GM18508 (cell line): ENCODE results near the gene ASXL2.

Experiments used
- ATAC-seq: cut with Tn5 transposase; IDR thresholded peaks from one replicate; pipeline ENCODE4 v1.9.1; 2021; ENCODE audit warnings: moderate number of reproducible peaks; ENCODE audit not compliant: insufficient read depth, unreplicated experiment

Gene ASXL2

DNA sequence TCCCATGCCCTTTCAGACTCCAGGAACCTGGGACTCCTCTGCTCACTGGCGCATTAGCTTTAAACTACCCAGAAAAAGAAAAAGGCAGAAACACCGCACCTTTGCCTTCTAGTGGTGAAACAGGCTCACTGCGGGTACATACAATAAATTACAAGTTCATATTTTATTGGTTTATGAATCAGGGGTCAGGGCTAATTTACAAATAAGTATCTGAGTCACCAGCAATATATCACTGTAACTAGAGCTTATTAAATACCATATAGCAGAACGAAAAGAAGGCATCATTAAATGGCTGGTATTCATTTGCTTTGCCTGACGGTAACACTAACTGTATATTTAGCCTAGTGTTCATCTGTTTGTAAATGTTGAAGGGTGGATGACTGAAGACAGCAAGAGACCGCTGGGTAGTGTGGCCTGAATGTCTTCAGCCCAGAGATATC lies 178.0 kb downstream of the ASXL2 start:
- no peak for ATAC-seq

GRCh38 chr2:25699216-25699615 lies 179.1 kb downstream of the ASXL2 start:
- no peak for ATAC-seq

DNA sequence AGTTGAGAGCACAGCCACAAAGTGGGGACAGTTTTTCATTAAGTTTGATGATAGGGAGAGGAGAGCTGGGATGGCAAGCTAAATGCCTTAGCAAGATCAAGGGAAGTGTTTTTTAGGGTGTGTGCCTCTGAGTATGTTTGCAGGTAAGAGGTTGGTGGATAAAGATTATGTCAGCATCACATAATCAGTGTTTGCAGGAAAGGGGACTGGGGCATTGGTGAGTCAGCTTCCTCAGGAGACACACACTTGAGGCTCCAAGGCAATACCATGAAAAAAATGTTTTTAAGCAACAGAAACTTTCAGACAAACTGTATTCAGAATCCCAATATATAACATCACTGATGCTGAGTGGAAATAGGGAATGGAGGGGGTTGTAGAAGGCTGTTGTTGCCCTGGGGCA lies 179.5 kb downstream of the ASXL2 start:
- no peak for ATAC-seq

DNA sequence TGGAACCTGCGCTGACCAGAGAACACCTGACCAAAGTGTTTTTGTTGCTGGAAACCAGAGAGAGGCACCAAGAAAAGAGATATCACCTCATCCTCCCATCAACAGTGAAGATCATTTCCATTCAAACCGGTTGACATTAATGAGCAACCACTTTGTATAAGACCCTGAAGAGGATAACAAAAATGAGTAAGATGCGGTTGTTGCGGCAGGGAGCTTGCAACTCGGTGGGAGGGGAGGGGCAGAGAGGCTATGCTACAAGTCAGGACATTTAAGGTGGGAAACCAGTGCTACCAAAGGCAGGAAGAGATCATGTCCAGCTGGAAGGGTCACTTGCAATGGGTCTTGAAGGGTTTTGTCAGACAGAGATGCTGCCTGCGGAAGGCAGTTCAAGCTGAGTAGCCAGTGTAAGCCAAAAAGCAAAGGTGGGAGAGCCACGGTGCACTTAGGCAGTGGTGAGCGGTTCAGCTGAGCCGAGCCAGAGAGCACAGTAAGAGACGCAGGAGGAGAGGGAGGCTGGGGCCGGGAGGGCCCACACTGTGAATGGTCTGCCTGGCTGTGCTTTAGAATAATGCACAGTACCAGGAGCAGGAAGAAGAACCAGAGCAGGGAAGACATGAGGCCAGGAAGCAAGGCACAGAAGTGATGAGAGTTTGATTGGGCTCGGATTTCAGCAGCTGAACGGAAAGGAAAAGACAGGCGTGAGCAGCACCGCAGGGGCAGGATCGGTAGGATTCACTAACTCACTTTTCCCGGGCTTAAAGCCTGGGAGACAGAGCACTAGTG lies 180.5 kb downstream of the ASXL2 start:
- ATAC-seq: no peak

DNA sequence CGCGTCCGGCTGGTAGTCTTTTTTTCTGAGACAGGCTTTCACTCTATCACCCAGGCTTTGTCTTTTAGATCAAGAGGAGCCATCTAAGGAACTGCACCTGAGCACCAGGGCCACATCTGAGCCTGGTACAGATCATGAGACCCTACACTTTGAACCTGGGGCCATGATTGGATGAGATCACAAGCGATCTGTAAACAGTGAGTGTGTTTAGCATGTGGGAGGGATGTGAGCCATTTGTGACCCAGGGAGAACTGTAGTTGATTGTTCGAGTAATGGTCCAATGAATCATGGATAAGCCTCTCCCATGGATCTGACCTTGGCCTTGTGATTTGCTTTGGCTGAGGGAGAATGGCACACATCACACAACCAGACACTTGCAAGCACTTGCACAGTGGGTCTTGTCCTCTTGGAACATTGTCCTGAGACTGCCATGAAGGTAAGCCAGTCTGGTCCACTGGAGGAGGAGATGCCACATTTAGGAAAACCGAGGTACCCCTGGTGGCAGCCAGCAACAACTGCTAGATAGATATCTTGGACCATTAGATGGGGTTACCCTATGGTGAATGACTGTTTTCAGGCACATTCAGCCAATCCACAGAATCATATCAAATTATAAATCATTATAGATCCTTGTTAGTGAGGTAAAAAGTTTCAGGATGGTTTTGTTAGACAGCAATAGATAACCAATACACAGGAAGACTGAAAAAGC lies 185.4 kb downstream of the ASXL2 start:
- ATAC-seq: no peak

DNA sequence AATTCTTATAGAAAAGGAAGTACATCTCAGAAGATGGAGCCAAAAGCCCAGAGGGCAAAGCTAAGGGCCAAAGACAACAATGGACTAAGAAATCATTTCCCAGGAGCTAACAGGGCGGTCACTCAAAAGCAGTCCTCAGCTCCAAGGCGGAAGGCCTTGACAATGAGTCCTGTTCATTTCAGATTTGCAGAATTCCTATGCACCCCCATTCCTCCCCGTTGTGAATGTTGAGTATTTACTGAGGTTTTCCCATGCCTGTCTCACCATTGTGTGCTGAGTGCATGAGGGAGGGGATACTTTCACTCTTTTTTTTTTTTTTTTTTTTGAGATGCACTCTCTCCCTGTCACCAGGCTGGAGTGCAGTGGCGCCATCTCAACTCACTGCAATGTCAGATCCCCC lies 186.1 kb downstream of the ASXL2 start:
- no peak for ATAC-seq

GRCh38 chr2:25690058-25690457 lies 188.2 kb downstream of the ASXL2 start:
- ATAC-seq: no peak

- no peak for ATAC-seq
Measured at GRCh38 chr2:25688236-25688635, 190.1 kb downstream of the ASXL2 start.

DNA sequence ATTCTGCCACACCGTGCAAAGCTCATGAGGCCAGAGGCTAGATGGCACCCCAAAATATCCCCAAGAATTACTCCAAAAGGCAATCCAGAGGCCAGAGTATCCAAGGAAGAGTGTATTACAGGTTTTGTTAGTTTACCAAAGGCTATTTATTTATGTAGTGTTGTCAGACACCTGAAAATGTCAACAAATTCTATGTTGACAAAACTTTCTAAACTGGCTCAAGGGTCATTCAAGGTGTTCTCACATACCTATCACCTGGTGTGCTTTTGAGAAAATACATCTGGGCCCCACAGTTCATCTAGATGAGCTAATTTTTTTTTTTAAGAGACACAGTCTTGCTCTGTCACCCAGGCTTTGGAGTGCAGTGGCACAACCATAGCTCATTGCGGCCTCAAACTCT lies 192.5 kb downstream of the ASXL2 start:
- no peak for ATAC-seq

DNA sequence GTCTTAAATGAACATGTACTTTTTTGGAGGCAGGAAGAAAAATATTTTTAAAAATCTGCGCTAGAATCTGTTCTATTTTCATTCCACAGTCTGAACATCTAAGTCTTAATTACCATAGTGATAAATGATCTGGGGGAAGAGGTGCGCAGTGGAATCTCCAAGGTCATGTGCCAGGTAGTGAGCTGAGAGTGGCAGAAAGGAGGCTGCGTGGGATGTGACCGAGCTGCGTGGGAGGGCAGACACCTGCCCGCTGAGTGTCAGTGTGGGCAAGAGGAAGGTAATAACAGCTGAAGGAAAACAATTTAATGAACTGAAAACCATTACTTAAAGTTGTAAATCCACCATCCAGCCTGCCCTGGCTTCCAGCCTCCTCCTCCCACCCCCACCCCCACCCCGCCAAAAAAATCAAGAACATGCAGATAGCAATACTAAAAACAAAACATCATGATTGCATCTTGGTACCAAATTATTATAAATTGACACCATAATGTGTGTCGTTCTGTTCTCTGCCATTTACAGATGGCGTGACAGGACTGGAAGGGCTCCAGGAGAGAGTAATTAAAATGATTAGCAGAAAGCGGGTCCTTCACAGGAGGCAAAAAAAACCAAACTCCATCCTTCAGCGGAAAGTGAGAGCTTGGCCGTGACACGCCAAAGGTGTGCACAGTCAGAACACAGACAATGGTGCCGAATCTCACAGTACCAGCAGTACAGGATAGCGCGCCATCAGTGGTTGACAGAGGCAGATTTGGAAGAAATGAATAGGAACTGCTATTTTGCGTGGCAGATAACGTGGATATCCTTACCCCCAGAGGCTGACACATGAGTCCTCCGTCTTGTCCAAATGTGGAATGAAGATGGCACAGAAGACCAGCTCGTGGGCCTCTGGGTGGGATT lies 193.5 kb downstream of the ASXL2 start:
- ATAC-seq: no peak
